ENCODE data around the gene NACC1.
A peak's percentile ranks its signal among the peaks of the same experiment; 100 is the strongest.
"Not testable (repeated sequence)": the region's sequence is repeated elsewhere in the genome, so short reads cannot be mapped to it uniquely, and the experiment has no call there.

NACC1 gene

DNA sequence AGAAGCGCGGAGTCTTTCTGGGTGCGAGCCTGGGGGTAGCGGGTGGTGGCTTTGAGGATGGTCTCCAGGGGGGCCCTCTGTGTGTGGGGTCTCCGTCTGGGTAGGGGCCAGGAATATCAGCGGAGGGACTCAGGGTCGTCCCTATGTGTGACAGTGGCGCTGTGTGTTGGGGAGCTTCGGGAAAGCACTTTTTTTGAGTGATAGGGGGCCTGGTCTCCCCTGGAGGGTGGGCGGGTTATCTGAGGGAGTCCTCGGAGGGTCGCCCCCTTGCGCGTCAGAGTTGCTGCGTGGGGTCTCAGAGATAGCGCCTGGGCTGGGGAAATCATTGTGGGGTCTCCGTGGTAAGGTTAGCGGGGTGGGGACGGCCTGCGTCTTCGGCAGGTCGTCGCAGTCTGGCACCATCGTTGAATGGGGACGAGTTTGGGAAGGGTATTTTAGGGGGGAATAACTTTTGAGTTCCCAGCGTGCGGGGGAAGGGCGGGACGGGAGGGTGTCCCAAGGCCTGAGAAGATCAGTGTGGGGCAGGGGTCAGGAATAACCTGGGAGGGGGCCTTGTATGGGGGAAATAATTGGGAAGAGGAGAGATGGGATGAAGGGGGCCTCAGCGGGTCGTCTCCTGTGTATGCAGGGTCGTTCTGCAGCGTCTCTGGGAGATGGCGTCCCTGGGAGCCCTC is 33.0 kb downstream of the NACC1 start:
- no peak for DNase-seq

DNA sequence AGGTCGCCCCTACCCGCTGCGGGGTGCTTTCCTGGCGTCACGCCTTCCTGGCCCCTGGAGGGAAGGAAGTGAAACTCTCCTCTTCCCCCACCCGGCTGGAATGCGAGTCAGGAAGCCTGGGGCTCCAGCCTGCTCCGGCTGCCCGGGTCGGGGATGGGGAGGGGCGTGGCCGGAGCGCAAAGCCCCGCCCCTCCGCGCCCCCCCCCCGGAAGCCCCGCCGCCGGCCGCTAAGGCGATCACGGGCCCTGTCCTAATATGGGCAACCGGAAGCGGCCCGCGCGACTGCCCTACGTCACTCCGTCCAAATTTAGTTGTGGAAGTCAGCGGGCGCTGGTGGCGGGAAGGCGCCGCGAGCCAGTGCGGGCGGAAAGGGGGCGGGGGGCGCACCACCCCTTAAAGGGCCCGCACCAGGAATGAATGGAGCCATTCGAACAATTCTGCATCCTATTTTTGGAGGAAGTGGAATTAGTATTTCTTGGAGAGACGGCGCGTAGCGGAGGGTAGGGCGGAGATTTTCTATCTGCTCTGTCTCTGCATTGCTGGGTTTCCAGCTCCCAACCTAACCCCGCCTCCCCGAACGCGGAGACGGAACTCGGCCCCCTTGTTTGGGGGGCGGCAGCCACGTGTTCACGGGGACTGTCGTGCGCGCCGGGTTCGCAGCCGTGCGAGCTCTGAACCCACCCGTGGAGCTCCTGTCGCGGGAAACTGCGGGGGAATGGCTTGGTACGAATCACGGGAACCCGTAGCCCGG is 33.7 kb downstream of the NACC1 start:
- peak; percentile 94 for DNase-seq

DNA sequence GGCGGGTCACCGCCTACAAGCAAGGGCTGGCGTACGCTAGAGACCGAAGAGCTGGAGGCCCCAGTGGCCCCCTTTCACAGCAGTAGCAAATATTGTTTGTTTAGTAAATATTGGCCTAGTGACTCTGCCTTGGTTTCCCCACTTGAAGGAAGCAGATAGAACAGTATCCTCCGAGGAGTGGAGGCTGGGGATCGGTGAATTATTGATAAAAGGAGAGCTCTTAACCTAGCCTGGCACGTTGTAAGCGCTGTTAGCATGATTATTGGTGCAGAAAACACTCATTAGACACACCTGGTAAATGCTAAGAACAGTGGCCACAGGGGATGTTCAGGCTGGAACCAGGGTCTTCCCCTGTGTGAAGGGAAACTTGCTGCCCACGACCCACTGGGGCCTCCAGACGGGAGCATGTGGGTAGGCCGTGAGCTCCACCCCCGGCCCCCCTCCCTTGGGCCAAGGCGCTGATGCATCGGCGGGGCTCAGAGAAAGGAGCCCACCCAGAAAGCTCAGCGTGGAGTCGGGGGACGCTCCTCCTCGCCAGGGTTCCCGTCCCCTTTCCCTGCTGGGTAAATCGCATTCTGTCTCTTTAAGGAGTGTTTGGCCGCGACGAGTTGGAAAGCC is 34.4 kb downstream of the NACC1 start:
- DNase-seq = no peak

DNA sequence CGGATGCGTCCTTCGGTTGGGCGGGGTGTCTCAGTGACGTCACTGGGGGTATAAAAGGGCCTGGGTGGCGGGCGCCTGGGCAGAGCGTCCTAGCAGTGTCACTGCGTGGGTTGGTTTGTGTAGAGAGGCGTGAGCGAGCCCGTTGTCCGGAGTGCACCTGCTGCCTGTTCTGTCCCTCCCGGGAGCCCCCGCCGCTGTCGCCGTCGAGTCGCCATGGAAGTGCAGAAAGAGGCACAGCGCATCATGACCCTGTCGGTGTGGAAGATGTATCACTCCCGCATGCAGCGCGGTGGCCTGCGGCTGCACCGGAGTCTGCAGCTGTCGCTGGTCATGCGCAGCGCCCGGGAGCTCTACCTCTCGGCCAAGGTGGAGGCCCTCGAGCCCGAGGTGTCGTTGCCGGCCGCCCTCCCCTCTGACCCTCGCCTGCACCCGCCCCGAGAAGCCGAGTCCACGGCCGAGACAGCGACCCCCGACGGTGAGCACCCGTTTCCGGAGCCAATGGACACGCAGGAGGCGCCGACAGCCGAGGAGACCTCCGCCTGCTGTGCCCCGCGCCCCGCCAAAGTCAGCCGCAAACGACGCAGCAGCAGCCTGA is 35.0 kb downstream of the NACC1 start:
- DNase-seq = peak; percentile 93

DNA sequence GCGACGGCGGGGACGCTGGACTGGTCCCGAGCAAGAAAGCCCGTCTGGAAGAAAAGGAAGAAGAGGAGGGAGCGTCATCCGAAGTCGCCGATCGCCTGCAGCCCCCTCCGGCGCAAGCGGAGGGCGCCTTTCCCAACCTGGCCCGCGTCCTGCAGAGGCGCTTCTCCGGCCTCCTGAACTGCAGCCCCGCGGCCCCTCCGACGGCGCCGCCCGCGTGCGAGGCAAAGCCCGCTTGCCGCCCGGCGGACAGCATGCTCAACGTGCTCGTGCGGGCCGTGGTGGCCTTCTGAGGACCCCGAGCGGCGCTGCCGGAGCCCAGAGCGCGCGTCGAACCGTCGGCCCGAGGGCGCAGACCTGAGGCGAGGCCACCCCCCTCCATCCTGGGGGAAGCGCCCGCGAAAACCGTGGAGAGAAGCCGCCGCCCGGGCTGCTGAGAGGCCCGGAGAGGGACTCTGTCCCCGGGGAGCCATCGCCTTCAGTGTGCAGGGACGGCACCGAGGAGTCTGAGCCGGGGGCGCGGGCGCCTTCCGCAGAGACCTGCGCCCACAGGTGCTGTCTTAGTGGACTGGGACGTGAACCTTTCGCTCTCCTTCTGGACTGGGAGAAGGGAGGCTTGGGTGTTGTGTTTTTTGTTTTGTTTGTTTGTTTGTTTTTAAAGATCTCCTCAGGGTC is 35.6 kb downstream of the NACC1 start:
- no peak for DNase-seq

DNA sequence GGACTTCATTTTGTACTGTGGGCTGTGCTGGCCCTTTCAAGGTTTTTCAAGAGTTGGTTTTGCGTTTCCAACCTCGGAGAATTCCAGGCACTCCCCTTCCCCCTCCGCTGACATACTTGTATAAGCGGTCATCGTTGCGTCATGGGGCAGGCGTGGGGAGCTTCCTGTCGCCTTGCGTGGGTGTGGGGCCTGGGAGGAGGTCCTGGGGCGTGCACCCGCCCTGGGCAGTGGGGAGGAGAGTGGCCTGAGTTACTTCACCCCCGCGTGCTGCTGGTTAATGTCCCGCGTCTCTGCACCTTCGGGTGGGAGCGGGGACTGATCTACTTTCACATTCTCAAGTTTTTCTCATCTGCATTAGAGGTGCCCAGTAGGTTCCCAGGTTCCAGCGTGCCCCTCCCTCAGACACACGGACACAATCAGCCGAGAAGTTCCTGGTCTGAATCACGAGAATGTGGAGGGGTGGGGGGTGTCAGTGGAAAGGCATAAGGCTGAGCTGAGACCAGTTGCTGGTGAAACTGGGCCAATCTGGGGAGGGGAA is 36.2 kb downstream of the NACC1 start:
- no peak for DNase-seq

DNA sequence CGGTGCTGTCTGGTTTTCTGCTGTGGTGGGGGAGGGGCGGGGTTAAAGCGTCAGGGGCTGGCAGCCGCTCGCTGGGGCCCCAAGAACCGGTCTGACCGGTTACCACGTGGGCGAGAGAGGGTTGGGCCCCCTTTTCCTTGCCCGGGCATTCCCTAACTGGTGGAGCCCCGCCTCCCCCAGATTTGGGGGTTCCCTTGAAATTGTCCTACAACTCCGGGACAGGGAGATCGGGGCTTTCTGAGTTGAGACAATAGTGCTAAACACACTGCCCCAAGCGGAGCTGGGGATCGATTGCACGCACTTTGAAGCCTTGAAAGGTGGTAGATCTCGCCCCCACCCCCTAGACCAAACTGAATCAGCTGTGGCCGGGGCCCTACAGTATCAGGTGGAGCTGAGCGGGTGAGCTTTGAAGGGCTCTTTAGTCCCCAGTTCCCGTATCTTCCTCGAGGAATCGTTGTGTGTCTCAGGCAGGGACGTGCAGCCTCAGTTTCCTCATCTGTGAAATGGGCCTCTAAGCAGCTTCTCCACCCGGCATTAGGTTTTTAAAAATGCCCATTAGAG is 36.9 kb downstream of the NACC1 start:
- DNase-seq = peak; percentile 32

DNA sequence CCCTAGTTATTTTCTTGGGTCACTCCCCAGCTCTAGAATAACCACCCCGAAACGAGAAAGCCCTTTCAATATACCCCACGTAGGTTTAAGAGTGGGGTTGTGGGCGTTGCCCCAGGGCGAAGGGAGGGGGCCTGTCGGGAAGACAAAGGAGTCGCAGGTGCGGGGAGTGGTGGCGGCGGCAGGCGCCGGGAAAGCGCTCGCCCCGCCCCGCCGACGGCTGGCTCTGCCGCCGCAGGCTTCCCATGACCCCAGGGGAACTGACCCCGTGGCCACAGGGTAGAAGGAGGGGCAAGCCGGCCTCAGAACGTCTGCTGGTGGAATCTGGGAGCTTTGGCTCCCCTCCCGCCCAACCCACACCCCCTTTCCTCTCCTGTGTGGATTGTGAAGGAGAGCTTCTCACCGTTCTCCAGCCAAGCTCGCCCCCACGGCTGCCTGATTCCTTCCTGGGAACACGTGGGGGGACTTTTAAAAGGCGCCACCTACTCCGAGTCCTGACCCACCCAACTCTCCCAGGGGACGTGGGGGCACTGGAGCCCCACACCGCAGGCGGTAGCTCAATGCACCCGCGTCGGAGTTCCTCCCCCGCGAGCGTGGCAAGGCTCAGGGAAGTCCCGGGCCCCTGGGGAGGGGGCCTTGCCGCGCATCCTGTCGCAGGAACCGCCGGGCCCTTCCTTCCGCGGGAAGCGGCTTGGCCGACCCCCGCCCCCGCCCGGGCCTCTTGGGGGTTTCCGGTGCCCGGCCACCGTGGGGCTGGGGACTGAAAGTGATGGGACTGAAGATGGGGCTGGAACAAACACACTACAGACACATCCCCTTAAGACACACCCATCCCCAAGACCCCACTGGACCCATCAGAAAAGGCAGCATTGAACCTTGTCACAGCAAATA is 37.7 kb downstream of the NACC1 start:
- peak; percentile 64 for DNase-seq

DNA sequence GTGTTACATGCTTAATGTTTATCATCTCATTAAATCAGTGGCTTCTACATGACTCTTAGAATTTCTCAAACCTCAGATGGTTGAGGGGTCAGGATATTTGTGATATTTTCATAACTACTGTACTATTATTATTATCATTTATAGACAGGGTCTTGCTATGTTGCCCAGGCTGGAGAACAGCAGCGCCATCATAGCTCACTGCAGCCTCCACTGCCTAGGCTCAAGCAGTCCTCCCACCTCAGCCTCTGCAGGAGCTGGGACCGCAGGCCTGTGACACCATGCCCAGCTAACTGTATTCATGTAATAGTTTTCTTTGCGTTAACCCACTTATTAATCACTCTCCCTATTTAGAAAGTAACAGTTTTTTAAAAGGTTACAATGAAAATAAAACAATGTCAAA is 41.6 kb downstream of the NACC1 start:
- DNase-seq = no peak

DNA sequence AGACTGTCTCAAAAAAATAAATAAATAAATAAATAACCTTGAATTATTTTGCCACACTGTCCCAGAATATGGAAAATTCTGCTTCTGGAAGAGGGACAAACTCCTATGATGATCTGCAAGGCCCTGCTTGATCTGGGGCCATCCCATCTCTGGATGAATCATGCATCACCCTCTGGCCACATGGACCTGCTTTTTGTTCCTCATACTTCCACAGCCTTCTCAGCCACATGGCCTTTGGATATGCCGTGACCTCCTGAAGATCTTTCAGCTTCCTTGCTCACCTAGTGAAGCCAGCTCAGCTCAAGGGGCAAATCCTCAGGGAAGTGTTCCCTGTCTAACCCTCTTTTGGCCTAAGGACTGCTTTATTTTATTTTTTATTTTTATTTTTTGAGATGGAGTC is 42.5 kb downstream of the NACC1 start:
- no peak for DNase-seq

DNA sequence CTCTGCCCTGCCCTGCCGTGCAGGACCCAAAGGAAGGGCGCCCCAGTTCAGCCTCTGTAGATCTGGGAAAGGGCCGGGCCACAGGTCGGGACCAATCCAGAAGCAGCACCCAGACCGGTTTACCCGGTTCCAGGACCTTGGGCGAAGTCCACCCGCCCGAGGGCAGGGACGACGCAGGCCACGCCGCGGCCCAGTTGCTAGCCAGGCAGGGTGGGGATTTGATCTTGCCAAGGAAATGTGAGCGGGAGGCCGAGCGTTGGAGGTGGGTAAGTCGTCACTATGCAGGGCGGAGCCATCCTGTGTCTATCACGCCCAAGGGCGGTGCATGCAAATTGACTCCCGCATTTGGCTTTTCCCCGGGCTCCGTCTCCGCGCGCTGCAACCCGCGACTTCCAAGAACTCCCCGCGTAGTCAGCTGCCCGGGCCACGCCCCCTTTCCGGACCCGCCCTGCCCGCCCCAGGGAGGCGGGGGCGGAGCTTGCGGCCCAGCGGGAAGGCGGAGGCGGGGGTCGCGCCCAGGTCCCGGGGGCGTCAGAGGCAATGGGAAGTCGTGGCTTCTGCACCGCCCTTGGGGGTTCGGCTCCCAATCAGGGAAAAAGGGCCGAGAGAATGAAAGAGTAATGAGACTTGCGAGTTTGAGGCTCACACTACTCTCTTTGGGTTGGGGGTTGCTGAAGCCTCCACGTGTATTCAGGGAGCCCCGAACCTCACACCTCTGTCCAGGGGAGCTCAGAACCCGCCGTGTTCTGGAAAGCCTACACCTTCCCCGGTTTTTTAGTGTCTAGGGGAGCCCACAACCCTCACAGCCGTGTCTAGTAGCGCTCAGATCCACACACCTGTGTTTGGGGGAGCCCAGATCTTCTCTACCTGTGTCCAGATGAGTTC is 44.9 kb downstream of the NACC1 start:
- peak; percentile 79 for DNase-seq

DNA sequence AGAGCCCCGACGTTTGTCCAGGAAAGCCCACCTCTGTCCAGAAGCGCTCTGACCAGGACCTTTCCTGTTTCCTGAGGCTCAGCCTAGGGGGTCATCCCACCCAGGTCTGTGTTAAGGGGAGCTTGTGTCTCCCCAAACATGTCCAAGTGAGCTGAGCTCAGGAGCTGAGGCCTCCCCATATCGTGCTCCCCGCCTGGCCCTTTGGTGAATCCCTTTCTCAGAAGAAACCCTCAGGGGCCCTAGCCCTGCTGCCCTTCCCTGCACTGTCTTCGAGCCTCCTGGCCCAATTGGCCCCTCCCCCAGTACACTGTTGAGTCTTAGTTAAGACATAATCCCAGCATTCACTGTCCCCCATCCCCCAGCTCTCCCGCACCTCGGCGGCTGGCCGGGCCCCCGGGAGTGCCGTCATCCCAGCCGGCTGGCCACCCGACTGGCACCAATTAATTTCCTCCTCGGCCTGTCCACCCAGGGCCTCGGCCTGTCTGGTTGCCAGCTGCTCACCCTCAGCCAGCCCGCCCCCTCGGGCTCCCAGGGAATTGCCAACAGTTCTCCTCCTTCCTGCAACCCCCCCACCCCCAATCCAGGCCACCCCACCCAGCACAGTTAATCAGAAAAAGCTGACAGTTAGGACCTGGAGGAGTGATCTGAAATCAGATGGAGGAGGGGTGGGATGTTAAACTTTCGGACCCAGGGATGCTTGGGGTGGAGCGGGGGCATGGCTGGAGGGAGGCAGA is 45.7 kb downstream of the NACC1 start:
- peak; percentile 23 for DNase-seq

DNA sequence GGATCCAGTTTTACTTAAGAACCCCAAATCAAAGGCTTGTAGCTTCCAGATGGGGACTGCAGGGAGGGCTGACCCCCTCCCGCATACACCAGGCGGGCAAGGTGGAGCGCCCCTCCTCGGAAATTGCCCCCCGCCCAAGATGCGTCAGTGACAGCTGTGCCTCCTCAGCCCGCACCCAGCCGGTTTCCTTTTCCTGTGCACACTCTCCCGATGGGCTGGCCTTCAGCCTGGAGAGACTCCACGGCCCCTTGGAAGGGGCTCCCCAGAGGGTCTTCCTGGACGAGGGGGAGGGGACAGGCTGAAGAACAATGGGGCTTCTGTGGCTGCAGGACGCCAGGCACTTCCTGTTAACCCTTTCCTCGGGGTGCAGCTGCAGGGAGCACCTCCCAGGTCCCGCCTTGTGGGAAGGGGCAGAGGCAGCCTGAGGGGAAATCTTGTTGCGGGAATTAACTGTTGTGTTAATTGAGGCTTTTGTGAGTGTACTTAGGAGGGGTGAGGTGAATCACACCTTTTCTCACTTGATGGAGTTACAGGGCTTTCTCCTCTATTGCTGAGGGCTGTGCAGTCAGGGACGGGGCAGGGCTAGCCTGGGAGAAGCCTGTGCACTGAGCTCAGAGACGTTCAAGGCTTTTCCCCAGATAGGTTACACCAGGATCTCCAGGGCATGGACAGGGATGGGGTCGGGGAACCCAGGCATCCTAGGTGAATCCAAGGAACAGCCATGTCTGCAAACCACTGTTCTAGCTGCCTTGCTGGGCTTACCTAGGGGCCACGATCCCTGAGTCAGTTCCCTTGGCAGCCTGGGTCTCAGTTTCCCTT is 46.5 kb downstream of the NACC1 start:
- peak; percentile 89 for DNase-seq

DNA sequence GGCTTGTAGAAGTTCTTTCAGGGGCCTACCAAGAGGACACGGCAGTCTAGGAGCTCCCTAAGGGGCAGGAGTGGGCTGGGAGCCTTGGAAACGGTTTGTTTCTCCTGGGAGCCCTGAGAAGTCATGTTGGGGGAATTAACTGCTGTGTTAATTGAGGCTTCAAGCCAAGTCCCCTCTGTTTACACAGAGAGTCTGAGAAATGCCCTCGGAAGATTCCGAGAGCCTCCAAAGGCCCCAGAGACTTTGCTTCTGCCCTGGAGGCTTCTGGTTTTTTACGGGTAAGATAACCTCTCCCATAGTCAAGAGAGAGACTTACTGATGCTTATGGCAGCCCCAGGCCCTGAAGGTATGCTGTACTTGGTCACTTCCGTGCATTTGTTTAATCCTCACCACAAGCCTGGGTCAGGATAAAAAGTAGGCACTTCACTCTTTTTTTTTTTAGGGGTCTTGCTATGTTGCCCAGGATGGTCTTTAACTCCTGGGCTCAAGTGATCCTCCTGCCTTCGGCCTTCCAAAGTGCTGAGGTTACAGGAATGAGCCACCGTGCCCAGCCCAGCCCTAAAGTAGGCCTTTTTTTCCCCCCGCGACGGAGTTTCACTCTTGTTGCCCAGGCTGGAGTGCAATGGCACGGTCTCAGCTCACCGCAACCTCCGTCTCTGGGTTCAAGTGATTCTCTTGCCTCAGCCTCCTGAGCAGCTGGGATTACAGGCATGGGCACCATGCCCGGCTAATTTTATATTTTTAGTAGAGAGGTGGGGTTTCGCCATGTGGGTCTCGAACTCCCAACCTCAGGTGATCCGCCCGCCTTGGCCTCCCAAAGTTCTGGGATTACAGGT is 47.3 kb downstream of the NACC1 start:
- no peak for DNase-seq

DNA sequence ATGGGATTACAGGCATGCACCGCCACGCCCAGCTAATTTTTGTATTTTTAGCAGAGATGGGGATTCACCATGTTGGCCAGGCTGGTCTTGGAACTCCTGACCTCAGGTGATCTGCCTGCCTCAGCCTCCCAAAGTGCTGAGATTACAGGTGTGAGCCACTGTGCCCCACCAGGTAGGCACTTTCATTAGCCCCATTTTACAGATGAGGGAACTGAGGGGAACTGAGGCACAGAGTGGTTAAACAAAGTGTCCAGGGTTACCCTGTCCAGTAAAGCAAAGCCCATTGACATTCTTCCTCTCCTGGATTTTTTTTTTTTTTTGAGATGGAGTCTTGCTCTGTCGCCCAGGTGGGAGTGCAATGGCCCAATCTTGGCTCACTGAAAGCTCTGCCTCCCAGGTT is 48.1 kb downstream of the NACC1 start:
- not testable (repeated sequence) for DNase-seq

DNA sequence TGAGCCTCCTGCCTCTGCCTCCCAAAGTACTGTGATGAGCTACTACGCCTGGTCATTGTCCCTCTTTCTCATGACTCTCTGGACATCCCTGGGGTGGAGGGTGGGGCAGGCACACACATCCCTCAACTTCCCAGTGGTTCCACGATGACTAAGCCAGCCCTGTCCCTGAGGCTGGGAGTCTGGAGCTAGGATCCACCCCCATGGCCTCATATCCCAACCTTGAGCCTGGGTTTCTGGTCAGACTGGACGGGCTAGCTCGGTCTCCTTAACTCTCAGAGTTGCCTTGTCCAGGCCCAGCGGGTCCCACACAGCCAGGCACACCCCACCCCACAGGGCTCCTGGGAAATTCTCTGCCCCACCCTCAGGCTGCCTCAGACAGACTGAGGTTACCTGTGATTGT is 51.7 kb downstream of the NACC1 start:
- no peak for DNase-seq

DNA sequence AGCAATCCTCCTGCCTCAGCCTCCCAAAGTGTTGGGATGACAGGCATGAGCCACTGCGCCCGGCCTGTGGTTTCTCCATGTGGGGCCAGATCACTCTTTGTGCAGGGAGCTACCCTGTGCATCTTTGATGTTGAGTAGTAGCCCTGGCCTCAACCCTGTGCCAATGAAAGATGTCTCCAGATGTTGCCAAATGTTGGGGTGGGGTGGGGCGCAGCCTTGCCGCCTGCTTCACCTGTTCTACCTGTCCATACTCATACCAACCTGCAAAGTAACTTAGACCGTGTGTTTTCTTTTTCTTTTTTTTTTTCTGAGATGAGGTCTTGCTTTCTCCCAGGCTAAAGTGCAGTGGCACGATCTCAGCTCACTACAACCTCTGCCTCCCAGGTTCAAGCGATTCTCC is 53.1 kb downstream of the NACC1 start:
- no peak for DNase-seq

All from NCI-H1417 treated with DMSO at 0.1 percent for 48 hours (cell line).